ENCODE results near the gene UBR3. TPM values are rescaled to one million over a fixed set of nuclear protein-coding genes. Genes with fewer than 3 reads are reported as not detected.
"Not testable (repeated sequence)": the region's sequence is repeated elsewhere in the genome, so short reads cannot be mapped to it uniquely, and the experiment has no call there.

The UBR3 gene
- total and polyA plus RNA-seq, 2 of the 4 experiments (the other 2 are of a cell fraction): 10.0 to 33.9 TPM

DNA sequence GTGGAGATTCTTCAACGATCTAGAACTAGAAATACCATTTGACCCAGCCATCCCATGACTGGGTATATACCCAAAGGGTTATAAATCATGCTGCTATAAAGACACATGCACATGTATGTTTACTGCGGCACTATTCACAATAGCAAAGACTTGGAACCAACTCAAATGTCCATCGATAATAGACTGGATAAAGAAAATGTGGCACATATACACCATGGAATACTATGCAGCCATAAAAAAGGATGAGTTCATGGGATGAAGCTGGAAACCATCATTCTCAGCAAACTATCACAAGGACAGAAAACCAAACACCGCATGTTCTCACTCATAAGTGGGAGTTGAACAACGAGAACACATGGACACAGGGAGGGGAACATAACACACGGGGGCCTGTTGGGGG, 9.9 kb upstream of the UBR3 start:
- H3K14ac ChIP-seq (replicated peaks; ENCODE audit: low read depth, low read length); H2BK15ac ChIP-seq (ENCODE audit: low read depth, low read length); H2AFZ ChIP-seq (replicated peaks; ENCODE audit: low read length, poor library complexity); H4K20me1 ChIP-seq (ENCODE audit: insufficient read depth, low read length); H3K4me2 ChIP-seq (ENCODE audit: low read depth, low read length); H4K5ac ChIP-seq (ENCODE audit: low read depth, low read length); H2AK9ac ChIP-seq (replicated peaks; ENCODE audit: low read depth, low read length, poor library complexity); H4K91ac ChIP-seq (ENCODE audit: insufficient read depth, low read depth, low read length); H3K4me3 ChIP-seq (ENCODE audit: insufficient read depth, low read depth, low read length); H2BK120ac ChIP-seq (ENCODE audit: low read depth, low read length); H2BK5ac ChIP-seq (ENCODE audit: low read depth, low read length, poor library complexity, severe bottlenecking); intact Hi-C loops (cut with micrococcal nuclease); H3K23ac ChIP-seq (ENCODE audit: low read depth, low read length); CTCF ChIA-PET; H3K18ac ChIP-seq (ENCODE audit: low read depth, low read length); POLR2A ChIA-PET (ENCODE audit: unreplicated experiment); H3K4ac ChIP-seq (ENCODE audit: low read depth, low read length); H4K8ac ChIP-seq (ENCODE audit: low read depth in 2 of 2, low read length in 2 of 2); DNase-seq; H2BK20ac ChIP-seq (ENCODE audit: low read depth, low read length); BruUV-seq (replicated peaks); H3K27ac ChIP-seq (ENCODE audit: insufficient read depth, low read length); H3K9me3 ChIP-seq (ENCODE audit: control insufficient read depth, insufficient read depth, low read length); H3K27me3 ChIP-seq (ENCODE audit: control insufficient read depth, insufficient read depth, low read length); H3K4me1 ChIP-seq (ENCODE audit: control insufficient read depth, insufficient read depth, low read length); H2AK5ac ChIP-seq (ENCODE audit: low read depth, low read length); H3K9me1 ChIP-seq (ENCODE audit: insufficient read depth, low read length); H3K56ac ChIP-seq (ENCODE audit: extremely low read depth, insufficient read depth, low read length); H3K9ac ChIP-seq (ENCODE audit: low read depth, low read length); dilution Hi-C loops (cut with HindIII; ENCODE audit: low sequenced_read_pairs, unreplicated experiment); ATAC-seq (ENCODE audit: low read depth): not testable (repeated sequence)
- no CpG with 5 or more reads among the region's 6 CpGs for WGBS, 2 experiments (ENCODE audit: extremely low coverage in 2 of 2, insufficient read length in 1 of 2)
- H3K36me3 ChIP-seq (ENCODE audit: control insufficient read depth, insufficient read depth, low read length): peaks cover 19% of the 10 kb centered on the region; the same call in 1 of the 2 replicates
- in situ Hi-C loops (cut with MboI; ENCODE audit: low sequenced_read_pairs): loop anchor here (25.0 kb wide), 1 partner anchor 1120 kb away; the partner anchor contains the start of gene GORASP2
- peaks cover 3 to 34% of the 10 kb centered on the region in 2 experiments; a peak in 2 of 4 replicates for H3K79me1 ChIP-seq (ENCODE audit: low read depth in 1 of 2, low read length in 2 of 2)
